Measurements from ENCODE around the gene RALGPS2.

Gene RALGPS2

GRCh38 chr1:178871551-178872320, 146.7 kb downstream of the RALGPS2 start:
- Histone ChIP-seq H3K27ac (no peak overlapping the region), H2AFZ (ENCODE audit: low read depth) (no peak overlapping the region), H4K20me1 (ENCODE audit: insufficient read depth) (no peaks in the 10 kb centered on the region), H3K4me3 (IDR thresholded peaks at IDR 0.05; ENCODE audit: insufficient read depth, low read depth, low read length) (no peak overlapping the region), H3K79me2 (ENCODE audit: insufficient read depth, low read depth) (no peaks in the 10 kb centered on the region), H3K4me1 (ENCODE audit: low read depth, poor library complexity, severe bottlenecking) (no peaks in the 10 kb centered on the region), H3K9ac (no peak overlapping the region), H3K4me2 (no peak overlapping the region), H3K27me3 (ENCODE audit: insufficient read depth, low read depth) (no peaks in the 10 kb centered on the region), H3K36me3 (ENCODE audit: insufficient read depth) (no peaks in the 10 kb centered on the region)
- TF ChIP-seq, protein P1, sequence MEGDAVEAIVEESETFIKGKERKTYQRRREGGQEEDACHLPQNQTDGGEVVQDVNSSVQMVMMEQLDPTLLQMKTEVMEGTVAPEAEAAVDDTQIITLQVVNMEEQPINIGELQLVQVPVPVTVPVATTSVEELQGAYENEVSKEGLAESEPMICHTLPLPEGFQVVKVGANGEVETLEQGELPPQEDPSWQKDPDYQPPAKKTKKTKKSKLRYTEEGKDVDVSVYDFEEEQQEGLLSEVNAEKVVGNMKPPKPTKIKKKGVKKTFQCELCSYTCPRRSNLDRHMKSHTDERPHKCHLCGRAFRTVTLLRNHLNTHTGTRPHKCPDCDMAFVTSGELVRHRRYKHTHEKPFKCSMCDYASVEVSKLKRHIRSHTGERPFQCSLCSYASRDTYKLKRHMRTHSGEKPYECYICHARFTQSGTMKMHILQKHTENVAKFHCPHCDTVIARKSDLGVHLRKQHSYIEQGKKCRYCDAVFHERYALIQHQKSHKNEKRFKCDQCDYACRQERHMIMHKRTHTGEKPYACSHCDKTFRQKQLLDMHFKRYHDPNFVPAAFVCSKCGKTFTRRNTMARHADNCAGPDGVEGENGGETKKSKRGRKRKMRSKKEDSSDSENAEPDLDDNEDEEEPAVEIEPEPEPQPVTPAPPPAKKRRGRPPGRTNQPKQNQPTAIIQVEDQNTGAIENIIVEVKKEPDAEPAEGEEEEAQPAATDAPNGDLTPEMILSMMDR (conservative IDR thresholded peaks at IDR 0.05; ENCODE audit: low read depth, low read length), result no peak

GRCh38 chr1:178874966-178875365, 149.9 kb downstream of the RALGPS2 start:
- Histone ChIP-seq H3K79me2 (ENCODE audit: insufficient read depth, low read depth) (no peaks in the 10 kb centered on the region), H2AFZ (ENCODE audit: low read depth) (no peak overlapping the region), H3K4me2 (no peak overlapping the region), H3K9ac (no peak overlapping the region), H3K27ac (no peak overlapping the region), H3K27me3 (ENCODE audit: insufficient read depth, low read depth) (no peaks in the 10 kb centered on the region), H4K20me1 (ENCODE audit: insufficient read depth) (no peaks in the 10 kb centered on the region), H3K36me3 (ENCODE audit: insufficient read depth) (no peaks in the 10 kb centered on the region), H3K4me3 (IDR thresholded peaks at IDR 0.05; ENCODE audit: insufficient read depth, low read depth, low read length) (no peak overlapping the region), H3K4me1 (ENCODE audit: low read depth, poor library complexity, severe bottlenecking) (no peaks in the 10 kb centered on the region)
- TF ChIP-seq, protein P1 (conservative IDR thresholded peaks at IDR 0.05; ENCODE audit: low read depth, low read length), result no peak

DNA sequence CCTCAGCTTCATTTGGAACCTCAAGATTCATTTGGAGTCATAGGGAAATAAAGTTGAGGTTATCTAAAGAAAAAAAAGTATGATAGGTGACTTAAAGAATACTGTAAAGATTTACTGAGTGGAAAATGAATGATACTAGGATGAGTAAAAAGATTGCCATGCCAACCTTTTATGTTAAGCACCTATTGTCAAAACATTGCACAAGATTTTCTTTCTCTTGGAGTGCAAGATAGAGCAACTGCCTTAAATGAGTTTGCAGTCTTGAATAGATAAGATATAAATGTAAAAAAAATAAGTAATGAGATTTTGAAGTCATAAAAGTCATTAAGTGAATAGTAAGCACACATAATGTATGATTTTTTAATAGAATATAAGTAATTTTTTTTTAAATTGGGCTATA, 150.9 kb downstream of the RALGPS2 start:
- TF ChIP-seq, protein P1 (conservative IDR thresholded peaks at IDR 0.05; ENCODE audit: low read depth, low read length), result no peak
- no peaks in the 10 kb centered on the region for H3K27me3 ChIP-seq (ENCODE audit: insufficient read depth, low read depth)
- no peaks in the 10 kb centered on the region for H3K79me2 ChIP-seq (ENCODE audit: insufficient read depth, low read depth)
- no peaks in the 10 kb centered on the region for H3K4me1 ChIP-seq (ENCODE audit: low read depth, poor library complexity, severe bottlenecking)
- H3K4me2 ChIP-seq, result no peak overlapping the region
- H3K36me3 ChIP-seq (ENCODE audit: insufficient read depth), result no peaks in the 10 kb centered on the region
- no peaks in the 10 kb centered on the region for H4K20me1 ChIP-seq (ENCODE audit: insufficient read depth)
- H3K4me3 ChIP-seq (IDR thresholded peaks at IDR 0.05; ENCODE audit: insufficient read depth, low read depth, low read length), result no peak overlapping the region
- H3K9ac ChIP-seq, result no peak overlapping the region
- no peak overlapping the region for H3K27ac ChIP-seq
- H2AFZ ChIP-seq (ENCODE audit: low read depth), result no peak overlapping the region

DNA sequence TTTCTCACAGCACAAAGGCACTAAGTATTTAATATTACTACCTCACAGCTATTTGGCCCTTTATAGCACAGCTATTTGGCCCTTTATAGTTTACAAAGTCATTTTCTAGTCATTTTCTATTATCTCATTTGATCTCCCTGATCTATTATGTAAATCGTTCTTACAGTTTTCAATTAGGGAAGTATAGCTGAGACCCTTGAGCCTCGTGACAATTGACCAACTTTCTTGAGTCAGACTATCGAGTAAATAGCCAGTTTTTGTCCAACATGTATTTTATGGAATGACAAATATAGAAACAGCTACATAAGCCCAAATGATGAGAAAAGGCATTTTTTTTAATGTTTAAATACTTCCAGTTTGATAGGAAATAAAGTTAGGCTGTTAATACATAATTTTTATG, 152.9 kb downstream of the RALGPS2 start:
- H3K4me1 ChIP-seq (ENCODE audit: low read depth, poor library complexity, severe bottlenecking), result no peaks in the 10 kb centered on the region
- no peak overlapping the region for H3K27ac ChIP-seq
- H3K27me3 ChIP-seq (ENCODE audit: insufficient read depth, low read depth), result no peaks in the 10 kb centered on the region
- no peak overlapping the region for H3K4me2 ChIP-seq
- H3K36me3 ChIP-seq (ENCODE audit: insufficient read depth), result no peaks in the 10 kb centered on the region
- H3K9ac ChIP-seq, result no peak overlapping the region
- H3K4me3 ChIP-seq (IDR thresholded peaks at IDR 0.05; ENCODE audit: insufficient read depth, low read depth, low read length), result no peak overlapping the region
- H3K79me2 ChIP-seq (ENCODE audit: insufficient read depth, low read depth), result no peaks in the 10 kb centered on the region
- TF ChIP-seq, protein P1 (conservative IDR thresholded peaks at IDR 0.05; ENCODE audit: low read depth, low read length), result no peak
- H4K20me1 ChIP-seq (ENCODE audit: insufficient read depth), result no peaks in the 10 kb centered on the region
- H2AFZ ChIP-seq (ENCODE audit: low read depth), result no peak overlapping the region

All from KMS-11 (cell line).